A549 treated with CpdA at 1 μM for 4 hours (cell line): ENCODE results near the gene LIPT1. TPM values are rescaled to one million over a fixed set of nuclear protein-coding genes. Genes with fewer than 3 reads are reported as not detected.

ENCODE experiments used
- total RNA-seq: library from RNA; stranded (reverse); fragments of 200-300 nt; extraction: Qiagen RNA extraction; gene quantifications from 5 replicates; pipeline ENCODE4 v1.2.3, GENCODE V29; 2022; ENCODE audit warnings: low read depth

The LIPT1 gene
- total RNA-seq, result 3.6 to 5.5 TPM (median 3.8 TPM) in 5 replicates

GRCh38 chr2:99154643-99155536, at the start of gene LIPT1, which contains the start of gene TSGA10:
Gene LIPT1, plus strand, starts transcription at chr2:99154967. Its CDS starts 6,991 bp downstream, at chr2:99161958.
Gene TSGA10, minus strand, starts transcription at chr2:99154942. Its CDS starts 45,503 bp downstream, at chr2:99109439.

GRCh38 chr2:99141110-99142108, 13.4 kb upstream of the LIPT1 start, which contains the start of gene C2orf15:
Gene C2orf15, plus strand, starts transcription at chr2:99141707. Its CDS starts 8,852 bp downstream, at chr2:99150559.

GRCh38 chr2:99180755-99181623, 26.2 kb downstream of the LIPT1 start, which contains the start of the genes MITD1 and MRPL30:
Gene MITD1, minus strand, starts transcription at chr2:99181058. Its CDS starts 77 bp downstream, at chr2:99180981.
Gene MRPL30, plus strand, starts transcription at chr2:99181184. Its CDS starts 5,020 bp downstream, at chr2:99186204.

Other genes with a start within 250 kb of the LIPT1 start
- gene CRACDL, start 218.7 kb upstream of the LIPT1 start, total RNA-seq, result 0.49 to 0.89 TPM (median 0.54 TPM) in 5 replicates
- 0.27 to 0.53 TPM (median 0.40 TPM) in 5 replicates for gene C2orf15, start 13.3 kb upstream of the LIPT1 start, total RNA-seq
- gene TSGA10, start within 50 bp of the LIPT1 start, total RNA-seq, result 2.8 to 6.8 TPM (median 5.1 TPM) in 5 replicates
- gene MITD1, start 26.1 kb downstream of the LIPT1 start, total RNA-seq, result 27.1 to 37.5 TPM (median 28.5 TPM) in 5 replicates
- gene MRPL30, start 26.2 kb downstream of the LIPT1 start, total RNA-seq, result 32.4 to 72.8 TPM (median 34.5 TPM) in 5 replicates
- not detected in 5 replicates for gene LYG2, start 100.7 kb downstream of the LIPT1 start, total RNA-seq
- gene LYG1, start 146.2 kb downstream of the LIPT1 start, total RNA-seq, result 1.3 to 2.0 TPM (median 1.6 TPM) in 5 replicates
- 37.2 to 50.7 TPM (median 39.1 TPM) in 5 replicates for gene TXNDC9, start 181.4 kb downstream of the LIPT1 start, total RNA-seq
- 56.9 to 83.3 TPM (median 64.4 TPM) in 5 replicates for gene EIF5B, start 182.4 kb downstream of the LIPT1 start, total RNA-seq